GM18520 (cell line): ENCODE results near the gene LYSMD4.
A peak's percentile ranks its signal among the peaks of the same experiment; 100 is the strongest.
"Not testable (repeated sequence)": the region's sequence is repeated elsewhere in the genome, so short reads cannot be mapped to it uniquely, and the experiment has no call there.

Source experiments
- ATAC-seq: cut with Tn5 transposase; IDR thresholded peaks from one replicate; pipeline ENCODE4 v1.9.1; 2021; ENCODE audit not compliant: unreplicated experiment

The LYSMD4 gene

DNA sequence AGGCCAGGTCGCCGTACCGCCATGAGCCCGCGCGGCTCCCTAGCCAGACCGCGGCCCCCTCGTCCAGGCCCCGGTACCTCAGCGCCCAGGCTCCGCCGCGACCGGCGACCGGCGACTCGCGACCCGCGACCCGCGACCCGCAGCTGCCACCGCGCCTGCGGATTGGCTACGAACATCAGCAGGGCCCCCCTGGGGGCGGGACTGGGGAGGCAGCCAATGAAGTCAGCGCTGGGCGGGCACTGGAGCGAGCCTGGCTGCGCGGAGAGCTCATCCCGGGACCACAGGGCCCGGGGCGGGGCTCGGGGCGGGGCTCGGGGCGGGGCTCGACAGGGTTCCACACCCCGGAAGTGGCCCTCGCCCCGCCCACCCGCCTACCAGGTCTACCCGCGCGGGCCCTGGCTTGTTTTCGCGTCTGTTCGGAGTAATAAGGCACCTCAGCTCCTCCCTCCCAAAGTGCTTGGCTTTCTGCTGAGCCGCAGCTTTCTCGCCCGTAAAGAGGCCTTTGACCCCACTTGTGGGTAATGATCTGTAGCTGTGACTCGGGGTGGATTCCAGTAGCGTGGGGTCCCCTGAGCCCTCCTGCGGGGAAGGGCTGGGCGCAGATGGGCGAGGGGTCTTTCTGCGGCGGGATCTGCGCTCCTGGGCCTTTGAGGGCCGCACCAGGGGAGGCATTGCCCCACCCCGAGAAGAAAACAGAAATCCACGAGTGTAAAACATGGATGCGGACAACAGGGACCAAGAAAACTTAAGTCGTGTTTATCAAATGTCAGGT, at the start of gene LYSMD4:
Gene LYSMD4 (minus strand): TSS at position 170 of the 772 bp plus-strand sequence. CDS start 1,438 bp downstream, outside the sequence.
- ATAC-seq: peak; percentile 98

DNA sequence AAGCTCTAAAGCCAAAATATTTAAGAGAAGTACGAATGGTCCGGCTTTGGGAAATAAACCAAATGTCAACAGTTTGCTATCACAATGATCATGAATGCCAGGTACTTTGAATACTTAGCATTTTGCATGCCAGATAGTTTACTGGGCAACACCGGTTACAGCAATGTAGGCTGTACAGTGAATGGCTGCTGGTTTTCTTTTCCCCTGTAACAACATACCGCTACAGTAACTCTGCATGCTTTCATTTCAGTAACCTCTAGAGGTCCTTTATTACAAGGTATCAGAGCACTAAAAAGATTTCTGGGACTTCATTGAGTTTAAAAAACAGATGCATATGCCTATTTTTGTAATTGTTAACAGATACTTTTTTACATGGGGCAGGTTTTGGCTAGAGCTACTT, 48.8 kb upstream of the LYSMD4 start:
- not testable (repeated sequence) for ATAC-seq

DNA sequence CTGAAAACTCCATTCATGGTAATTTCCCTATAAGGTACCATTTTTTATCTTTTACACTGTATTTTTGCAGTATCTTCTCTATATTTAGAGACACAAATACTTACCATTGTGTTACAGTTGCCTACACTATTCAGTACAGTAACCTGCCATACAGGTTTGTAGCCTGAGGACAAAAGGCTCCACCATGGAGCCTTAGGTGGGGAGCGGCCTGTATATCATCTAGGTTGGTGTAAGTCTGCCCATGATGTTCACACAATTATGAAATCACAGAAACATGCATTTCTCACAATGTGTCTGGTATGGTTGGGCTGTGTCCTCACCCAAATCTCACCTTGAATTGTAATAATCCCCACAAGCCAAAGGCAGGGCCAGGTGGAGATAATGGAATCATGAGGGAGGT, 43.9 kb upstream of the LYSMD4 start:
- no peak for ATAC-seq

DNA sequence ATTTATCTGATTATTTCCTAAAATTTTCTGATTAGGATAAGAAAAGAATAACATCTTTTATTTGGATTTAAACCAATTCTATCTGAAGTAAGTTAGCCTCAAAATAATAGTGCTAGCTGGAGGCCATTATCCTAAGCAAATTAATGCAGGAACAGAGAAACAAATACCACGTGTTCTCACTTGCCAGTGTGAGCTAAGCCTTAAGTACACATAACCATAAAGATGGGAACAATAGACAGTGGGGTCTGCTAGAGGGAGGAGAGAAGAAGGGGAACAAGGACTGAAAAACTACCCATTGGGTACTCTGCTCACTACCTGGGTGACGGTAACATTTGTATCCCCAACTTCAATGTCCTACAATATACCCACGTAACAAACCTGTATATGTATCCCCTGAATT, 31.3 kb upstream of the LYSMD4 start:
- ATAC-seq: no peak

DNA sequence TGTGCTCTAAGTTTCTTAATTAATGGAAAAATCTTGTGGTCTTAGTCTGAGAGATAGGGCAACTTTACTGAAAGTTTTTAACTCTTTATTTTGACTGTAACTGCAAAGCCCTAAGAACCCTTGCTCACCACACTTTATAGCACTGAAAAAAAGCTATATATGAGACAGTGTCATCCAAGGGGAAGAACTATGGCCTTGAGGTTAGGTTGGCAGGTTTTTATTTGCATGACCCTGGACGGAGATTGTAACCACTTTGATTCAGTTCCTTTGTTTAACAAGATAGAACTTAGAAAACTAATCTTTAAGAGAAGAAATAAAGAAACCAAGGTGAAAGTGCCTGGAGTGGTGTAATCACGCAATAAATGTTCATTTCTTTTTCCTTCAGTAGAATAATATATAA, 30.6 kb upstream of the LYSMD4 start:
- ATAC-seq: no peak

DNA sequence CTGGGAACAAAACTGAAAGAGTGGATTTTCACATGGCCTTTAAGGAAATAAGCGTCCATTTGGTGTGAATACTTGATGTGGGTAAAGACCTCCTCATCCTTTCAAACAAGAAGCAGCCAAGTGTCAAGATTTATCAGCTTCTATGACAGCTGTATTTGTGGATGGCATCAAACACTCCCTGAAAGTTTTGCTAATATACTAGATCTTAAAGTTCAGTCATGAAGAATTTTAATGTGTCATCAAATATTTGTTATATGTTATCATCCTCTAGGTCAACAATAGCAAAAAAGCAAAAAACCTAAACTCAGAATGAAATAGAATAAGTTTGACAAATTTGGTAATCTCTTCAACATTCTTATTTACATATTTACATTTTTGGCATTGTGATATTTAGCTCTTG, 29.1 kb upstream of the LYSMD4 start:
- no peak for ATAC-seq

DNA sequence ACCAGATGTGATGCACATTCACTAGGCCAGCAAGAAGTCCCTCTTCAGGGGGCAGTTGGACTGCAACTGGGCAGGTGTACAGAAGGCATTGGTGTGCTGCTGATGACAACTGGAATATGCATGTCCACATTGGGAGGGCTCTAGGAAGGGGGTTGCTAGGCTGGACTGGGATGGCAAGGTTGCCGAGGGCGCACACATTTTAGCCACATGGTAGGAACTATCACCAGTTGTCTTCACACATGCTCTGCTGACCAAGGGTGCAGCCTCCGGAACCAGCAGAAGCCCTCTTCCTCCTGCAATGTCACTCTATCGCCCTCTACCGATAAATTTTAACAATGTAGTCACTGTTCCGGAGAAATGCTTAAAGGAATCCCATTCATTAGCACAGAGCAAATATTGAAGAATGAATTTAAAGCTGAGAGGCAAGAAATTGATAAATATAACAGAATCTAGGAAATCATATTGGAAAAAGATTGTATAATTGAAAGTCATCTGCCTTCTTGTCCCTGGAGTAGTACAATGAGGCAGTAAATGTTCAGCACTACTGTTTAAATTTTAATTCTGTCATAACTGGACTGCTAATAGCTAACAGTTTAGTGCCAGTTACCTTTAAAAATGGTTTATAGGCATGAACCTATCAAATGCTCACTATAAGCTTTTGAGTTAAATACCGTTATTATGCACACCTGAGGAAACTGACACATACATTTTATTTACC, 22.6 kb upstream of the LYSMD4 start:
- ATAC-seq: peak; percentile 75

DNA sequence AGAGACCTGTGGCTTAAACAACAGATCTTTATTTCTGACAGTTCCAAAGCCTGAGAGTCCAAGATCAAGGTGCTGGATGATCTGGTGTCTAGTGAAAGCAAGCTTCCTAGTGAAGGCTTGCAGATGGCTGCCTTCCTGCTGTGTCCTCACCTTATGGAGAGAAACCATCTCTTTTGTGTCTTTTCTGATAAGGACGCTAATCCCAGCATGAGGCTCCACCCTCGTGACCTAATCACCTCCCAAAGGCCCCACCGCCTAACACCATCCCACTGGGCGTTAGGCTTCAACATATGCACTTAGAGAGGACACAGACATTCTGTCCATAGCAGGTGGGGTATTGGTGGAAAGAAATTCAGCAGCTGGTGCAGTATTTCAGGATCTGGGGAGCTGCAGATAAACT, 19.8 kb upstream of the LYSMD4 start:
- ATAC-seq: no peak

DNA sequence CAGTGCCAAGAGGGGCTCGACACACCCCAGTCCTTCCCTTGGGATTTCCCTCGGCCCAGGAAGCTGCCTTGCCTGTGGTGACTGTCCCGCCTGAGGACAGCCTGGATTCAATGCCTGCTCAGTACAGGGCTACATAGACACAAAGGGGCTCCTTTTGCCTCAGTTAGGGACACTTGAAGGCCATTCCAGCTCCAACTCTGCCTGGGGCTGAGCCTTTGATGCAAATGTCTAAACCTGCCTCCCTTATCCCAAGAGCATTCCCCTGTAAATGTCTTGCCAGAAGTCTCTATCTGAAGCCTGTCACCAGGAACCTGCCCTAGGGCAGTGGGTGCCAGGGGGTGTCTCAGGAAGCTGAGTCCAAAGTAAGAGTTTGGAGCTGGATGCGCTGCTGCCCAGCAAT, 19.3 kb upstream of the LYSMD4 start:
- ATAC-seq: no peak

DNA sequence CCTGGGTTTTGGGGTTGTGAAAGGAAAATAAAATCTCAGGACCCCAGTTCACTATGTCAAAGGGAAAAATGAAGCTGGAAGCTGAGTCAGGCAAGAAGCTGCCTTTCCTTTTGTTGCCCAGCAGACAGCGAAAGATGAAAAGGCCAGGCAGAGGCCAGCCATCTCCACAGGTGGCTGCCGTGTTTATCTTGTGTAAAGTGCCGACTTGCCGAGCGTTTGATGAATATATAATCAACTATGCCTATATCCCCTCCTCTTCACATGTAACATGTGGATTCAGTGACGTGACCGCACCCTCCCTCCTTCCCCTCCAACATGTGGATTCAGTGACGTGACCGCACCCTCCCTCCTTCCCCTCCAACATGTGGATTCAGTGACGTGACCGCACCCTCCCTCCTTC, 17.1 kb upstream of the LYSMD4 start:
- not testable (repeated sequence) for ATAC-seq

DNA sequence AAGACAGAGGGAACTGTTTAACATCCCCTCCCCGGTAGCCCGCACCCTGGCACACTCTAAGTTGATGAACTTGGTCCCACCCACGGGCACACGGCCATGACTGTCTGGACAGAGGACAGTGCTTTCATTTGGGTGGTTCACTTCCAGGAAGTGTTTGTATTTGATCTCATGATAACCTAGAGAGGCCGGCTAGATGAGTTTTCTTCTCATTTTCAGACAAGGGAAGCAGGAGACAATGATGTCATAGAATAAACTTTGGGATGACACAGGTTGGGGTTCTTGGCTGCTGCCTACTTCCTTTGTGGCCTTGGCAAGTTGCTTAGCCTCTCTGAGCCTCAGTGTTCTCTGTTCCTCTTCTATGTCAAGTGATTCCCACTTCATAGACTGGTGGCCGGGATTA, 16.1 kb upstream of the LYSMD4 start:
- ATAC-seq: no peak

DNA sequence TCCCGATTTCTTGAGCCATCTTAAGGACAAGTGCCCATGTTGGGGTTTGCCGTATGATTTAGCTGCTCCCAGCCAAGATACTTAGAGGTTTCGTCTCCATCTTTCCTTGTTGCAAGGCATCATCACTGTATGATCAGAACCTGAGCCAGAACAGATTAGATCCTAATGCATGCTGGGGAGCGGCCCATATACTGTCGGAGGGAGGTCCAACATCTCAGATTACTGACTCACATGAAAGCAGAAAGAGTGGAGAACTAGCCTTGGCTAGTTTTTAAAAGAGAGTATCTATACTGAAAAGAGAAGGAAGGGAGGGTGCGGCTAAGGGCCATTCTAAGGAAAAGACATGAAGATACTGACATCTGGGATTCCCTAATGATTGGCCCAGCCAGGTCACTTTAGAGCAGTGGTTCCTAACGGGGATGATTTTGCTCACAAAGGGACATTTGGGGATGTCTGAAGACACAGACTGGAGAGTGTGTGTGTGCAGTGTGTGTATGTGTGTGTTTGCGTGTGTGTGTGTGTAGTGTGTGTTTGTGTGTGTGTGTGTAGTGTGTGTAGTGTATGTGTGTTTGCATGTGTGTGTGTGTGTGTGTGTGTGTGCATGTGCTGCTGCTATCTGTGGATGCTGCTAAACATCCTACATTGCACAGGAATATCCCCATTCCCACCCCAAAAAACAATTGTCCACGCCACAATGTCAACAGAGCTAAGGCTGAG, 12.3 kb upstream of the LYSMD4 start:
- no peak for ATAC-seq

DNA sequence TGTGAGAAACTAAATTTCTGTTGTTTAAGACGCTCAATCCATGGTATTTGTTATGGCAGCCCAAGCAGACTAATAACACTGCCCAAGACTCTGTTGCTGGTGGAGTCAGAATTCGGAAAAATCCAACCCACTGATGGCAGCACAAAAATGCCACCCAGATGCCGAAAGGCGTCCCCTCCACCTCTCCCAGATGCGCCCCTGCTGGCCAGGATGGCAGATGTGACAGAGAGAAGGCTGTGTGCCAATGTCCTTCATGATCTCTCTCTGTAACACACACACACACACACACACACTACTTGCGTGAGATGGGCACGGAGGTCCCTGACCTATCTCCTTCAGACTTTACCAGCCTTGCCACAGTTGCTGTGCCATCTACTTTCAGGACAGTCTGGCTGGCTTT, 10.9 kb upstream of the LYSMD4 start:
- no peak for ATAC-seq

DNA sequence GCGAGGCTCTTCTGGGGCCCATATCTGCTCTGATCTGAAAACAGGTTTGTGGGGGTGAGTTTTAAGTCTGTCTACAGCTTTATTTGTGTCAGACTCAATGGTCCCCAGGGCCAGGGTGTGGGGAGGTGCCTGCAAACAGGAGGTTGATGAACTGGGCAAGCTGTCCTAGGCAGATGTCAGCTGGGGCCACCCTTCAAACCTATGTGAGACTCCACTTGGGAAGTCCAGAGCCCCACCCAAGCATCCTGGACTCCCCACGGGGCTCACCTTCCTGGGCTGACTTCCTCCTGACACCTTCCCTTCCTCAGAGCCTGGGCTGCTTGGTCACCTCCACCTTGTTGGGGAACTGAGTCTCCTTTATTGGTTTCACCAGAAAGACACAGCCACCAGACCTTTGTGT, 8.6 kb upstream of the LYSMD4 start:
- no peak for ATAC-seq

DNA sequence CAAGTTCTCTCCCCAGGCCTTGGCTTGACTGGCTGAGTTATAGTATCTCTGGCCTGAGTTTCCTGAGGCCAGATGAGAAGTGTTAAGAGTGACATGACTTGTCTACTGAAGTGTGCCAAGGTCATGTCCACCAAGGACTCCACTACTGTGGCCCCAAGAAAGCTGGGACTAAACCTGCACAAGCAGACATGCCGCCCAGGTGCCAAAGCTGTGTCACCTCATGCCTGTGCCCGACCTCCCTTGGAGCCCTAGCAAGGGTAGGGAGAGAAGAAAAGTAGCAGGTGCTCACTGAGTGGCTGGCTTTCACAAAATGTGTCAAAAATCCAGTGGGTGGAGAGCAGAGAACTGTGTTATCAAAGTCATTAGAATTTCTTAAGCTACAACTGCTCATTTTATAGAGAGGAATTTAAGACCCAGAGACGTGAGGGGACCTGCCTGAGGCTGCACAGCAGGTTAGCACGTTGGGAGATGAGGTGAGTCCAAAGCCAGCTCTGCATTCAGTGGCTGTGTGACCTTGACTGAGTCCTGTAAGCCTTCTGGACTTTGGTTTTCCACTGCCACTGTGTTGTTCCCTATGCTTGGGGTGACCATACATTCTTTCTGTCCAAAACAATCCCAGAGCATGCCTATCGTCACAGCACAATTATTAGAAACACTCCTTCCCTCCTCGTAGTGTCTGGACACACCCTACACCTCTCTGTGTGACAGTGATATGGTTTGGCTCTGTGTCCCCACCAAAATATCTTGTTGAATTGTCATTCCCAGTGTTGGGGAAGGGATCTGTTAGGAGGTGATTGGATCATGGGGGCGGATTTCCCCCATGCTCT, 5.0 kb upstream of the LYSMD4 start:
- ATAC-seq: no peak

DNA sequence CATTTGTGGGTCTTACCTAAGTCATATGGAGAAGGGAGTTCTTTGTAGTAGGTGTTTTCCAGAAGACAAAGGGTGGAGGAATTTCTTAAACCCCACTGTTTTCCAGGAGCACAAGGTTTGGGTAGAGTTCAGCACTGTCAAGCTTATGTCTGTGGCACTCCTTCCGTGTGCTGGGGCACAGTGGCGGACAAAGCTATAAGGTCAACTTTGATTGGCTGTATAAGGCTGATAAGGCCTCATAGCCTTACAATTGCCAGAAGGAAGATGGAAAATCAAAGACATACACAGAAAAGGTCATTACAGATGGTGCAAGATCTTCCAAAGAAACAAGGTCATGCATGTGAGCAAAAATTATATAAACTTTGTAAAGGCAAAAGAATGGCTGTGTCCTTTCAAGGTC, 3.5 kb upstream of the LYSMD4 start:
- ATAC-seq: no peak

DNA sequence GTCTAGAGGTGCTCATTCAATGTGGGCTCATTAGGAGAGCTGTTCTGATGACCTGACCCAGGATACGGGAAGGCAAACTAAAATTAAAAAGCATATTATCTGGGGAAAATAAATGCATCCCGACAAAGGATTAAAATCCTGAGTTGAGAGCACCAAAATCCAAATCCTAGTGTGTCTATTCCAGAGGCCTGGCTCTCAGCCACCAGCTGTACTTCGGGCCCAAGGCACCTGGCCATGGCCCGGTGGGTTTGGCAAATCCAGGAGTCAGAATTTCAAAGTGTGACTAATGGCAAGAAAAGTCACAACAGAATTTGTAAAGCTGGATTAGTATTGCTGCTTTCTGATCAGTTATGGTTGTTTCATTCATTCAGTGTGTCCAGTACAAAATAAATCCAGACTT, 2.6 kb upstream of the LYSMD4 start:
- no peak for ATAC-seq

DNA sequence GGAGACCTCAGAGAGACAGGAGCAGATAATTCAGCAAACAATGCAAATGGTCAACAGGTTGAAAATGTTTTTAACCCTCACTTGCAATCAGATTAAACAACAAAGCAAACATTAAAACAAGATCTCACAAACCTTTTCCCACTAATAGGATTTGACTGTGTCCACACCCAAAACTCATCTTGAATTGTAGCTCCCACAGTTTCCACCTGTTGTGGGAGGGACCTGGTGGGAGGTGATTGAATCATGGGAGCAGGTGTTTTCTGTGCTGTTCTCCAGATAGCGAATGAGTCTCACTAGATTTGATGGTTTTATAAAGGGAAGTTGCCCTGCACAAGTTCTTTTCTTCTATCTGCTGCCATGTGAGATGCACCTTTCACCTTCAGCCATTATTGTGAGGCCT, 1.3 kb upstream of the LYSMD4 start:
- no peak for ATAC-seq

DNA sequence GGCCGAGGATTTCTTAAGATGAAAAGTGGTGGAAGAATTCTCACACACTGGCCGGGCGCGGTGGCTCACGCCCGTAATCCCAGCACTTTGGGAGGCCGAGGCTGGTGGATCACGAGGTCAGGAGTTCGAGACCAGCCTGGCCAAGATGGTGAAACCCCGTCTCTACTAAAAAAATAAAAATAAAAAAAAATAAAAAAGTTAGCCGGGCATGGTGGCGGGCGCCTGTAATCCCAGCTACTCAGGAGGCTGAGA, 729 bp upstream of the LYSMD4 start:
- ATAC-seq: not testable (repeated sequence)

DNA sequence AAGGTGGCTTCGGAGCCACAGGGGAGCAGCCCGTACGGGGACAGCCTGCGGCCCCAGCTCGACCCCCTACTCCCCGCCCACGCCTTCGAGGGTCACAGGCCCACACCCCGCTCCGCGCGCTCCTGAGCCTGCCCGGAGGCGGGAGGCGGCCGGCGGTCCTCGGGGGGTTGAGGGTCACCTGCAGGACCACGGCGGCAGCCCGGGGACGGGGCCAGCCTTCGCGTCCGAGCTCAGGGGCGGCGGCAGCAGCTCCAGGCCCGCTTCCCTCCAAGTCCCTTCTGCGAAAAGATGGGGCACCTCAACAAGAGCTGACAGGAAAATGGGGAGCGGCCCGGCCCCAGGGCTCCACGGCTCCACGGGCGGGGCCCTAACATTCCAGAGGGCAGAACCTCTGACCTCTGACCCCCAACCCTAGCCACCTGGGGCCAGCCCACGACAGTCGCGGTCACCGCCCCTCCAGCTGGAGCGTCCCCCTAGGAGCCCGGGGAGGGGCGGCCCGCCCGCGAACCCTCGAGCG, 428 bp downstream of the LYSMD4 start:
- no peak for ATAC-seq

DNA sequence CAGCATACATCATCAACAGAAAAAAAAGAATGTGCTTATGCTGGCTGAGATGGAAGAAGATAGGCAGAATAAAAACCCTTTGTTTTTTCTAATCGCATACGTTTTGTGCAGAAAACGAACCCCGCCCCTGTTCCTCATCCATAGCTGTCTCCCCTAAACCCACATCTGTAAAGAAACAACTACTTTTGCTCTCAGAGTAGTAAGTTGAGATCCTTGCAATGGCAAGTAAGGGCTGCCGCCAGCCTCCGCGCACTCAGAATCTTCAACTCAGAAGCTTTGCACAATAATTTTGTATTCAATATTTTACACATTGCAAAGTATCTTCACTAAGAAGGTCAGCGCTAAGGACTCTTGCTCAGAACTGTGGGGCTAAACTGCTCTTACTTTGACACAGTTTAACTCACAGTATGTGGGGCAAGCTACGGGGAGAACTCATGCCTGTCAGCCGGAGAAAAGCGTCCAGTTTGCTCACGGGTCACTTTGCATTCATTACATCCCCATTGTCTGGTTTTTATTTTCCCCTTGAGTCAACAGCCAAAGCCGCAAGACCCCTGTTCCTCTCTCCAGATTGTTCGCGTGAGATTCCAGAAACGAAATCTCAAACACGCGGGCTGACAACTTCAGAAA, 1.0 kb downstream of the LYSMD4 start:
- no peak for ATAC-seq
